HepG2 (cell line): ENCODE measurements around the gene ESPNL. TPM values are rescaled to one million over a fixed set of nuclear protein-coding genes. Genes with fewer than 3 reads are reported as not detected.
A peak's percentile ranks its signal among the peaks of the same experiment; 100 is the strongest.

Experiments
- ATAC-seq: fragments of 200-7000 bp; cut with Tn5 transposase; 3 replicates; pipeline ENCODE4 v1.9.1; 2020; ENCODE audit warnings: mild to moderate bottlenecking, moderate library complexity
- BruUV-seq: library from RNA; stranded (reverse); fragments of 400-500 nt; replicated peaks from 2 replicates; lab custom pipeline; 2021; lab: Mats Ljungman, UMichigan
- CTCF ChIA-PET: fragments of 300-600 bp; formaldehyde crosslinking; extraction: SDS; loops from one replicate; lab custom pipeline; 2021; ENCODE audit warnings: low total read pairs, inconsistent platforms, low intra/inter-chr PET ratio; lab: Yijun Ruan, JAX
- POLR2A ChIA-PET: fragments of 350-600 bp; sonication (Branson Sonifier 250); formaldehyde crosslinking; loops from one replicate; lab custom pipeline; 2020; ENCODE audit warnings: antibody characterized with exemption, inconsistent platforms; lab: Yijun Ruan, JAX
- DNase-seq: peaks from one replicate; pipeline ENCODE4 v3.0.0-alpha.2; 2015; ENCODE audit warnings: low spot score
- FAIRE-seq: peaks from 3 replicates; lab custom pipeline; 2011; peaks lifted over from hg19 to GRCh38; lab: Jason Lieb, UNC
- H2AFZ ChIP-seq: one replicate; pipeline ENCODE4 v1.6.1; 2011; ENCODE audit warnings: low read length, inconsistent platforms
- H3K27ac ChIP-seq: fragments of 300-600 bp; 3 replicates; pipeline ENCODE4 v1.8.0; 2011; ENCODE audit warnings: mixed run types, mild to moderate bottlenecking, mixed read lengths, low read length, inconsistent platforms; ENCODE audit not compliant: insufficient read depth; ENCODE audit errors: extremely low read length
- H3K27me3 ChIP-seq, 2 experiments: fragments of 200-600 bp in 1 of 2; 2 replicates in 1 of 2; 3 replicates in 1 of 2; pipeline versions ENCODE4 v1.6.0 to v1.8.0; 2011; ENCODE audit warnings: low read length in 2 of 2, mild to moderate bottlenecking in 2 of 2, moderate library complexity in 2 of 2, inconsistent platforms in 1 of 2; ENCODE audit not compliant: insufficient read depth in 2 of 2, control insufficient read depth in 1 of 2
- H3K36me3 ChIP-seq, 2 experiments: fragments of 200-600 bp in 1 of 2; replicated peaks in 1 of 2; 2 replicates in 1 of 2; 3 replicates in 1 of 2; pipeline versions ENCODE4 v1.5.1 to v1.8.0; 2011; ENCODE audit warnings: low read length in 2 of 2, inconsistent platforms in 1 of 2; ENCODE audit not compliant: insufficient read depth in 2 of 2, control insufficient read depth in 1 of 2
- H3K4me1 ChIP-seq: 2 replicates; pipeline ENCODE4 v1.5.1; 2012; ENCODE audit warnings: low read length, inconsistent platforms; ENCODE audit not compliant: insufficient read depth
- H3K4me2 ChIP-seq: 2 replicates; pipeline ENCODE4 v1.6.0; 2011; ENCODE audit warnings: low read depth, low read length, inconsistent platforms
- H3K4me3 ChIP-seq, 3 experiments: fragments of 200-600 bp in 1 of 3; sonication (generic), shearing (Covaris generic) in 1 of 3; replicated peaks in 1 of 3; 2 replicates each; pipeline ENCODE4 v1.5.1; 2011 to 2016; ENCODE audit warnings: low read length in 3 of 3, inconsistent platforms in 2 of 3, low read depth in 2 of 3, mild to moderate bottlenecking in 2 of 3, control low read depth in 1 of 3, mixed read lengths in 1 of 3; ENCODE audit not compliant: insufficient read depth in 1 of 3
- H3K79me2 ChIP-seq: one replicate; pipeline ENCODE4 v1.6.1; 2011; ENCODE audit warnings: low read length, inconsistent platforms; ENCODE audit not compliant: insufficient read depth
- H3K9ac ChIP-seq: 2 replicates; pipeline ENCODE4 v1.6.0; 2011; ENCODE audit warnings: mild to moderate bottlenecking, low read depth, low read length, inconsistent platforms; ENCODE audit not compliant: insufficient read depth
- H3K9me3 ChIP-seq: 2 replicates; pipeline ENCODE4 v1.5.1; 2012; ENCODE audit warnings: mild to moderate bottlenecking, low read length
- H4K20me1 ChIP-seq: 2 replicates; pipeline ENCODE4 v1.6.0; 2011; ENCODE audit warnings: inconsistent platforms, mild to moderate bottlenecking, low read length, moderate library complexity; ENCODE audit not compliant: insufficient read depth
- ARID2 ChIP-seq: sonication (generic); formaldehyde crosslinking; IDR thresholded peaks from 2 replicates; pipeline ENCODE4 v1.8.1; 2022; ENCODE audit warnings: mild to moderate bottlenecking, missing genetic modification reagents, borderline replicate concordance
- HNRNPLL ChIP-seq: fragments of 200-400 bp; formaldehyde crosslinking; IDR thresholded peaks from 2 replicates; pipeline ENCODE4 v1.6.1; 2017; ENCODE audit warnings: mild to moderate bottlenecking, low read depth, low read length; ENCODE audit not compliant: poor library complexity, severe bottlenecking
- MTF2 ChIP-seq: sonication (generic); formaldehyde crosslinking; IDR thresholded peaks from 2 replicates; pipeline ENCODE4 v1.5.0; 2020; ENCODE audit warnings: missing genetic modification reagents, borderline replicate concordance
- ZNF292 ChIP-seq: sonication (generic); formaldehyde crosslinking; IDR thresholded peaks from 2 replicates; pipeline ENCODE4 v1.8.1; 2022; ENCODE audit warnings: mild to moderate bottlenecking, low read depth, missing genetic modification reagents, borderline replicate concordance
- ZNF30 ChIP-seq: sonication (generic); formaldehyde crosslinking; IDR thresholded peaks from 2 replicates; pipeline ENCODE4 v1.5.0; 2020; ENCODE audit warnings: mild to moderate bottlenecking, missing genetic modification reagents
- ZNF629 ChIP-seq: sonication (generic); formaldehyde crosslinking; conservative IDR thresholded peaks from 2 replicates; pipeline ENCODE4 v1.5.0; 2020; ENCODE audit warnings: missing genetic modification reagents
- ZNF83 ChIP-seq: sonication (generic); formaldehyde crosslinking; IDR thresholded peaks from 2 replicates; pipeline ENCODE4 v1.4.0; 2020; ENCODE audit warnings: missing genetic modification reagents, mild to moderate bottlenecking, borderline replicate concordance
- WGBS: methylation state at CpG from one replicate; pipeline ENCODE4 v1.1.6; 2017; ENCODE audit warnings: low lambda C conversion rate; 5-methylcytosine and 5-hydroxymethylcytosine counted together
- in situ Hi-C: cut with HindIII; loops from 2 replicates; pipeline ENCODE4 v1.10.0; 2017; ENCODE audit warnings: low pct_unique_long_range_greater_than_20kb; ENCODE audit not compliant: extremely low pct_ligation_motif_present
- intact Hi-C: fragments of 100-400 bp; cut with micrococcal nuclease; formaldehyde crosslinking; loops from one replicate; pipeline ENCODE4 v1.10.0; 2022; ENCODE audit not compliant: unreplicated experiment
- polyA plus RNA-seq, 8 experiments: library from polyadenylated mRNA; depleted of rRNA in 3 of 8; stranded (reverse) in 7 of 8; unstranded in 1 of 8; fragments of >200 nt; fragmentation: Illumina TruSeq in 4 of 8; extraction: Trizol in 4 of 8; gene quantifications; 2 replicates each; pipeline versions ENCODE4 v1.2.1 to v1.2.3, GENCODE V29; 2011 to 2016; ENCODE audit warnings: low read depth in 4 of 8, missing spikeins in 1 of 8, mixed read lengths in 1 of 8; ENCODE audit not compliant: insufficient read depth in 1 of 8
- total RNA-seq, 5 experiments: library from RNA; depleted of rRNA; stranded (reverse); fragments of >200 nt; fragmentation: Illumina TruSeq; extraction: Trizol; gene quantifications; 2 replicates each; pipeline ENCODE4 v1.2.3, GENCODE V29; 2016; ENCODE audit warnings: low read depth in 1 of 5
- TF ChIP-seq, protein P1 (sequence below): fragments of 450-650 bp; IDR thresholded peaks from 2 replicates; pipeline ENCODE4 v1.6.1; 2017; ENCODE audit warnings: mild to moderate bottlenecking
- TF ChIP-seq, protein P2 (sequence below): sonication (generic); formaldehyde crosslinking; IDR thresholded peaks from 2 replicates; pipeline ENCODE4 v1.4.0; 2020; ENCODE audit warnings: missing genetic modification reagents
- TF ChIP-seq, protein P3 (sequence below): sonication (generic); formaldehyde crosslinking; IDR thresholded peaks from 2 replicates; pipeline ENCODE4 v1.5.1; 2020; ENCODE audit warnings: mild to moderate bottlenecking, moderate library complexity, missing genetic modification reagents
- TF ChIP-seq, protein P4 (sequence below): sonication (generic); formaldehyde crosslinking; IDR thresholded peaks from 2 replicates; pipeline ENCODE4 v1.5.0; 2020; ENCODE audit warnings: mild to moderate bottlenecking, missing genetic modification reagents
- TF ChIP-seq, protein P5 (sequence below): sonication (generic); formaldehyde crosslinking; IDR thresholded peaks from 2 replicates; pipeline ENCODE4 v1.8.0; 2022; ENCODE audit warnings: mild to moderate bottlenecking, missing genetic modification reagents

ESPNL gene
- total and polyA plus RNA-seq, 2 of the 13 experiments (the other 11 are each of a cell fraction or from before 2014, with no cell fraction given): 0.45 to 0.80 TPM

DNA sequence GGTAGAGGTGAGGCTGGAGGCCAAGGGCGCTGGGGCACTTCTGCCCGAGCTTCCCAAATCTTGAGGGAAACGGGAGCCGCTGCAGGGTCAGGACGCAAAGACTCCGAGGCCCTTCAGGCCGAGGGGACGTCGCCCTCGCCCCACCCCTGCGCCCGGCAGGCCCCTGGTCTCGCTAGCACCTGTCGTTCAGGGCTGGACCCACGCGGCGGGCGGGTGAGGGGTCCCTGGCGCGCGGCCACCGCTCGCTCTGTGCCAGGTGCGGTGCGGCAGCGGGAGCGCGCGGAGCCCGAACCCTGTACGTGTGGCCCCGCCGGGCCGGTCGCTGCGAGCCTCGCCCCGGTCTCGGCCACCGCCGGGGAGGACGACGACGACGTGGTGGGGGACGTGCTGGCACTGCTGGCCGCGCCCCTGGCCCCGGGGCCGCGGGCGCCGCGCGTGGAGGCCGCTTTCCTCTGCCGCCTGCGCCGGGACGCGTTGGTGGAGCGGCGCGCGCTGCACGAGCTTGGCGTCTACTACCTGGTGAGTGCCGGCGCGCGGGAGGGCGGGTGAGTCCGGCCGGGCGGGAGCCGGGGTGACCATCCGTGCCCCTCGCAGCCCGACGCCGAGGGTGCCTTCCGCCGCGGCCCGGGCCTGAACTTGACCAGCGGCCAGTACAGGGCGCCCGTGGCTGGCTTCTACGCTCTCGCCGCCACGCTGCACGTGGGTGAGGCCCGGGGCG lies 63.5 kb downstream of the ESPNL start:
- WGBS: 4% methylated on average over 33 of the region's 95 CpGs
- no peaks in the 10 kb centered on the region for H3K9me3 ChIP-seq
- FAIRE-seq: no peak
- DNase-seq: no peak
- peak overlapping the region; percentile 71 for H3K4me2 ChIP-seq
- no peaks in the 10 kb centered on the region for H3K79me2 ChIP-seq
- H3K27me3 ChIP-seq: peaks cover 28 to 52% of the 10 kb centered on the region in 2 experiments
- no peak overlapping the region for H2AFZ ChIP-seq
- peak overlapping the region; percentile 15 to 59 (median 21); a peak in 4 of 6 replicates for H3K4me3 ChIP-seq
- no peak overlapping the region; the same call in 1 of the 2 replicates for H3K9ac ChIP-seq
- ChIA-PET CTCF (no interaction called here), POLR2A (no interaction called here)
- H4K20me1 ChIP-seq: no peaks in the 10 kb centered on the region
- H3K36me3 ChIP-seq: no peaks in the 10 kb centered on the region; a peak in 2 of 5 replicates
- intact Hi-C loops: no loop called here
- H3K27ac ChIP-seq: no peak overlapping the region
- H3K4me1 ChIP-seq: peaks cover 36% of the 10 kb centered on the region
- in situ Hi-C loops: no loop called here
- ATAC-seq: no peak
- no TSS peak for BruUV-seq
- TF ChIP-seq ZNF30 (no peak), ARID2 (CRISPR knock-in tag) (no peak), MTF2 (CRISPR knock-in tag) (peak; percentile 75; the same call in 1 of the 2 replicates), ZNF629 (CRISPR knock-in tag) (no peak), ZNF83 (CRISPR knock-in tag) (no peak), HNRNPLL (peak; percentile 12), ZNF292 (CRISPR knock-in tag) (no peak)
- TF ChIP-seq, protein P1, sequence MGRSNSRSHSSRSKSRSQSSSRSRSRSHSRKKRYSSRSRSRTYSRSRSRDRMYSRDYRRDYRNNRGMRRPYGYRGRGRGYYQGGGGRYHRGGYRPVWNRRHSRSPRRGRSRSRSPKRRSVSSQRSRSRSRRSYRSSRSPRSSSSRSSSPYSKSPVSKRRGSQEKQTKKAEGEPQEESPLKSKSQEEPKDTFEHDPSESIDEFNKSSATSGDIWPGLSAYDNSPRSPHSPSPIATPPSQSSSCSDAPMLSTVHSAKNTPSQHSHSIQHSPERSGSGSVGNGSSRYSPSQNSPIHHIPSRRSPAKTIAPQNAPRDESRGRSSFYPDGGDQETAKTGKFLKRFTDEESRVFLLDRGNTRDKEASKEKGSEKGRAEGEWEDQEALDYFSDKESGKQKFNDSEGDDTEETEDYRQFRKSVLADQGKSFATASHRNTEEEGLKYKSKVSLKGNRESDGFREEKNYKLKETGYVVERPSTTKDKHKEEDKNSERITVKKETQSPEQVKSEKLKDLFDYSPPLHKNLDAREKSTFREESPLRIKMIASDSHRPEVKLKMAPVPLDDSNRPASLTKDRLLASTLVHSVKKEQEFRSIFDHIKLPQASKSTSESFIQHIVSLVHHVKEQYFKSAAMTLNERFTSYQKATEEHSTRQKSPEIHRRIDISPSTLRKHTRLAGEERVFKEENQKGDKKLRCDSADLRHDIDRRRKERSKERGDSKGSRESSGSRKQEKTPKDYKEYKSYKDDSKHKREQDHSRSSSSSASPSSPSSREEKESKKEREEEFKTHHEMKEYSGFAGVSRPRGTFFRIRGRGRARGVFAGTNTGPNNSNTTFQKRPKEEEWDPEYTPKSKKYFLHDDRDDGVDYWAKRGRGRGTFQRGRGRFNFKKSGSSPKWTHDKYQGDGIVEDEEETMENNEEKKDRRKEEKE: no peak
- TF ChIP-seq, protein P2, sequence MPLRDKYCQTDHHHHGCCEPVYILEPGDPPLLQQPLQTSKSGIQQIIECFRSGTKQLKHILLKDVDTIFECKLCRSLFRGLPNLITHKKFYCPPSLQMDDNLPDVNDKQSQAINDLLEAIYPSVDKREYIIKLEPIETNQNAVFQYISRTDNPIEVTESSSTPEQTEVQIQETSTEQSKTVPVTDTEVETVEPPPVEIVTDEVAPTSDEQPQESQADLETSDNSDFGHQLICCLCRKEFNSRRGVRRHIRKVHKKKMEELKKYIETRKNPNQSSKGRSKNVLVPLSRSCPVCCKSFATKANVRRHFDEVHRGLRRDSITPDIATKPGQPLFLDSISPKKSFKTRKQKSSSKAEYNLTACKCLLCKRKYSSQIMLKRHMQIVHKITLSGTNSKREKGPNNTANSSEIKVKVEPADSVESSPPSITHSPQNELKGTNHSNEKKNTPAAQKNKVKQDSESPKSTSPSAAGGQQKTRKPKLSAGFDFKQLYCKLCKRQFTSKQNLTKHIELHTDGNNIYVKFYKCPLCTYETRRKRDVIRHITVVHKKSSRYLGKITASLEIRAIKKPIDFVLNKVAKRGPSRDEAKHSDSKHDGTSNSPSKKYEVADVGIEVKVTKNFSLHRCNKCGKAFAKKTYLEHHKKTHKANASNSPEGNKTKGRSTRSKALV (CRISPR knock-in tag): peak; percentile 94
- TF ChIP-seq, protein P3, sequence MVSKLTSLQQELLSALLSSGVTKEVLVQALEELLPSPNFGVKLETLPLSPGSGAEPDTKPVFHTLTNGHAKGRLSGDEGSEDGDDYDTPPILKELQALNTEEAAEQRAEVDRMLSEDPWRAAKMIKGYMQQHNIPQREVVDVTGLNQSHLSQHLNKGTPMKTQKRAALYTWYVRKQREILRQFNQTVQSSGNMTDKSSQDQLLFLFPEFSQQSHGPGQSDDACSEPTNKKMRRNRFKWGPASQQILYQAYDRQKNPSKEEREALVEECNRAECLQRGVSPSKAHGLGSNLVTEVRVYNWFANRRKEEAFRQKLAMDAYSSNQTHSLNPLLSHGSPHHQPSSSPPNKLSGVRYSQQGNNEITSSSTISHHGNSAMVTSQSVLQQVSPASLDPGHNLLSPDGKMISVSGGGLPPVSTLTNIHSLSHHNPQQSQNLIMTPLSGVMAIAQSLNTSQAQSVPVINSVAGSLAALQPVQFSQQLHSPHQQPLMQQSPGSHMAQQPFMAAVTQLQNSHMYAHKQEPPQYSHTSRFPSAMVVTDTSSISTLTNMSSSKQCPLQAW (CRISPR knock-in tag): no peak
- TF ChIP-seq, protein P4, sequence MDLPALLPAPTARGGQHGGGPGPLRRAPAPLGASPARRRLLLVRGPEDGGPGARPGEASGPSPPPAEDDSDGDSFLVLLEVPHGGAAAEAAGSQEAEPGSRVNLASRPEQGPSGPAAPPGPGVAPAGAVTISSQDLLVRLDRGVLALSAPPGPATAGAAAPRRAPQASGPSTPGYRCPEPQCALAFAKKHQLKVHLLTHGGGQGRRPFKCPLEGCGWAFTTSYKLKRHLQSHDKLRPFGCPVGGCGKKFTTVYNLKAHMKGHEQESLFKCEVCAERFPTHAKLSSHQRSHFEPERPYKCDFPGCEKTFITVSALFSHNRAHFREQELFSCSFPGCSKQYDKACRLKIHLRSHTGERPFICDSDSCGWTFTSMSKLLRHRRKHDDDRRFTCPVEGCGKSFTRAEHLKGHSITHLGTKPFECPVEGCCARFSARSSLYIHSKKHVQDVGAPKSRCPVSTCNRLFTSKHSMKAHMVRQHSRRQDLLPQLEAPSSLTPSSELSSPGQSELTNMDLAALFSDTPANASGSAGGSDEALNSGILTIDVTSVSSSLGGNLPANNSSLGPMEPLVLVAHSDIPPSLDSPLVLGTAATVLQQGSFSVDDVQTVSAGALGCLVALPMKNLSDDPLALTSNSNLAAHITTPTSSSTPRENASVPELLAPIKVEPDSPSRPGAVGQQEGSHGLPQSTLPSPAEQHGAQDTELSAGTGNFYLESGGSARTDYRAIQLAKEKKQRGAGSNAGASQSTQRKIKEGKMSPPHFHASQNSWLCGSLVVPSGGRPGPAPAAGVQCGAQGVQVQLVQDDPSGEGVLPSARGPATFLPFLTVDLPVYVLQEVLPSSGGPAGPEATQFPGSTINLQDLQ: peak; percentile 13; the same call in 1 of the 2 replicates
- TF ChIP-seq, protein P5, sequence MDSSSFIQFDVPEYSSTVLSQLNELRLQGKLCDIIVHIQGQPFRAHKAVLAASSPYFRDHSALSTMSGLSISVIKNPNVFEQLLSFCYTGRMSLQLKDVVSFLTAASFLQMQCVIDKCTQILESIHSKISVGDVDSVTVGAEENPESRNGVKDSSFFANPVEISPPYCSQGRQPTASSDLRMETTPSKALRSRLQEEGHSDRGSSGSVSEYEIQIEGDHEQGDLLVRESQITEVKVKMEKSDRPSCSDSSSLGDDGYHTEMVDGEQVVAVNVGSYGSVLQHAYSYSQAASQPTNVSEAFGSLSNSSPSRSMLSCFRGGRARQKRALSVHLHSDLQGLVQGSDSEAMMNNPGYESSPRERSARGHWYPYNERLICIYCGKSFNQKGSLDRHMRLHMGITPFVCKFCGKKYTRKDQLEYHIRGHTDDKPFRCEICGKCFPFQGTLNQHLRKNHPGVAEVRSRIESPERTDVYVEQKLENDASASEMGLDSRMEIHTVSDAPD (CRISPR knock-in tag): no peak
